Activated T-helper 17 cell treated with anti-CD3 and anti-CD28 coated beads, Interleukin-2, amount 50 U/mL, for 72 hours (primary cell): ENCODE data around the gene NXT1. TPM values are rescaled to one million over a fixed set of nuclear protein-coding genes. Genes with fewer than 3 reads are reported as not detected.
A peak's percentile ranks its signal among the peaks of the same experiment; 100 is the strongest.
"Not testable (repeated sequence)": the region's sequence is repeated elsewhere in the genome, so short reads cannot be mapped to it uniquely, and the experiment has no call there.

Source experiments
- ATAC-seq: fragments of 150-1000 bp; cut with Tn5 transposase; replicated peaks from 2 replicates; pipeline ENCODE4 v1.10.0; 2021; ENCODE audit warnings: mild to moderate bottlenecking, moderate library complexity
- H3K27ac Mint-ChIP-seq: one replicate; pipeline ENCODE4 v1.8.0; 2022; ENCODE audit warnings: mixed read lengths
- H3K27me3 Mint-ChIP-seq: one replicate; pipeline ENCODE4 v1.8.0; 2022; ENCODE audit warnings: mixed read lengths
- H3K36me3 Mint-ChIP-seq: one replicate; pipeline ENCODE4 v1.8.0; 2022; ENCODE audit warnings: low read depth, mild to moderate bottlenecking, mixed read lengths
- H3K4me1 Mint-ChIP-seq: one replicate; pipeline ENCODE4 v1.8.0; 2022; ENCODE audit warnings: mixed read lengths
- H3K4me3 Mint-ChIP-seq: one replicate; pipeline ENCODE4 v1.8.0; 2022; ENCODE audit warnings: mild to moderate bottlenecking, mixed read lengths
- H3K9me3 Mint-ChIP-seq: one replicate; pipeline ENCODE4 v1.8.0; 2022; ENCODE audit warnings: mixed read lengths
- total RNA-seq, 2 donors: library from RNA; stranded (reverse); gene quantifications; one replicate each; pipeline ENCODE4 v1.2.3, GENCODE V29; 2022

The NXT1 gene
- total RNA-seq, 2 donors from 2014 or later: 25.0 to 43.7 TPM

- Mint-ChIP-seq H3K4me3 (no peak overlapping the region), H3K9me3 (no peaks in the 10 kb centered on the region), H3K27me3 (peaks cover 3% of the 10 kb centered on the region), H3K36me3 (no peaks in the 10 kb centered on the region), H3K27ac (no peak overlapping the region), H3K4me1 (peaks cover 3% of the 10 kb centered on the region)
- no peak for ATAC-seq
Measured at GRCh38 chr20:23340524-23340923, 10.1 kb upstream of the NXT1 start.

DNA sequence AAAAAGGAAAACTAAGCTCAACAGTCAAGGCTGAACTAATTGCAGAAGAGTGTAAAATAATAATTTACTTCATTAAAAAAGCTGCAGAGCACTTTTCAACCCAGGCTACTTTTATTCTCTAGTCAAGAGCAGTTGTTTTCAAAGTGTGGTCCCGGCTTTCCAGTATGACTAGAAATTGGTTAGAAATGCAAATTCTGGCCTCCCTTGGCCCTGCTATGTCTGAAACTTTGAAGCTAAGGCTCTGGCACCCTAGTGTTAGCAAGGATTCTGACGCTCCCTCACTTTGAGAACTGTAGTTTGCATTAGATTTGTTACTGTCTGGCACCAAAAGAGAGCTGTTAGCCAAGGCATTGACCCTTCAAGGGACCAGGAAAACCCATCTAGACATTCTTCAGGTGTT, 9.5 kb upstream of the NXT1 start:
- H3K4me1 Mint-ChIP-seq: peaks cover 3% of the 10 kb centered on the region
- peaks cover 3% of the 10 kb centered on the region for H3K27me3 Mint-ChIP-seq
- ATAC-seq: no peak
- no peak overlapping the region for H3K4me3 Mint-ChIP-seq
- H3K9me3 Mint-ChIP-seq: no peaks in the 10 kb centered on the region
- H3K27ac Mint-ChIP-seq: no peak overlapping the region
- H3K36me3 Mint-ChIP-seq: no peaks in the 10 kb centered on the region

GRCh38 chr20:23343590-23343989, 7.0 kb upstream of the NXT1 start:
- no peaks in the 10 kb centered on the region for H3K9me3 Mint-ChIP-seq
- no peaks in the 10 kb centered on the region for H3K36me3 Mint-ChIP-seq
- no peak for ATAC-seq
- no peaks in the 10 kb centered on the region for H3K4me1 Mint-ChIP-seq
- peaks cover 3% of the 10 kb centered on the region for H3K27me3 Mint-ChIP-seq
- H3K4me3 Mint-ChIP-seq: no peak overlapping the region
- no peak overlapping the region for H3K27ac Mint-ChIP-seq

DNA sequence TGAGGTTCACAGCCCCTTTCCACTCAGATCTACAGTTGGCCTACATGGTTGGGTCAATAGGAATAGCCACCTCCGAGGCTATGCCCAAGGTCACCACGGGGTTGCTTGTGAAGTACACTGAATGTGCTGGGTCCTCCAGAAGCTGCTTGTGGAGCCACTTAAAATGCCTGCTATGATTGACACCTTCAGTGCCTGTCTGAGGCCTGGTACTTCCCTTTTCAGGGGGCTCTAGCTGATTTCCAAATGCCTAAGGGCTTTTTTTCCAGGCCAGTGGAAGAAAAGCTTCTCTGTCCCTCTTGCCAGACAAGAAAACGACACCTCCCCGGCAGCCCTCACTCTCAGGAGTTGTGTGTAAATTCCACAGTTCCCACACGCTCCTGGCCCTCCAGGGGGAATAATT, 6.3 kb upstream of the NXT1 start:
- H3K36me3 Mint-ChIP-seq: no peaks in the 10 kb centered on the region
- H3K4me1 Mint-ChIP-seq: peaks cover 2% of the 10 kb centered on the region
- H3K27ac Mint-ChIP-seq: no peak overlapping the region
- ATAC-seq: no peak
- peaks cover under 1% of the 10 kb centered on the region for H3K27me3 Mint-ChIP-seq
- H3K9me3 Mint-ChIP-seq: no peaks in the 10 kb centered on the region
- no peak overlapping the region for H3K4me3 Mint-ChIP-seq

- H3K4me1 Mint-ChIP-seq: peaks cover 5% of the 10 kb centered on the region
- no peaks in the 10 kb centered on the region for H3K9me3 Mint-ChIP-seq
- no peak for ATAC-seq
- H3K27me3 Mint-ChIP-seq: no peaks in the 10 kb centered on the region
- H3K27ac Mint-ChIP-seq: no peak overlapping the region
- peaks cover 7% of the 10 kb centered on the region for H3K36me3 Mint-ChIP-seq
- H3K4me3 Mint-ChIP-seq: no peak overlapping the region
Measured at GRCh38 chr20:23346002-23346401, 4.6 kb upstream of the NXT1 start.

- Mint-ChIP-seq H3K9me3 (no peaks in the 10 kb centered on the region), H3K4me1 (peaks cover 13% of the 10 kb centered on the region), H3K4me3 (no peak overlapping the region), H3K27ac (no peak overlapping the region), H3K27me3 (no peaks in the 10 kb centered on the region), H3K36me3 (peaks cover 14% of the 10 kb centered on the region)
- ATAC-seq: no peak
Measured at GRCh38 chr20:23347791-23348190, 2.8 kb upstream of the NXT1 start.

DNA sequence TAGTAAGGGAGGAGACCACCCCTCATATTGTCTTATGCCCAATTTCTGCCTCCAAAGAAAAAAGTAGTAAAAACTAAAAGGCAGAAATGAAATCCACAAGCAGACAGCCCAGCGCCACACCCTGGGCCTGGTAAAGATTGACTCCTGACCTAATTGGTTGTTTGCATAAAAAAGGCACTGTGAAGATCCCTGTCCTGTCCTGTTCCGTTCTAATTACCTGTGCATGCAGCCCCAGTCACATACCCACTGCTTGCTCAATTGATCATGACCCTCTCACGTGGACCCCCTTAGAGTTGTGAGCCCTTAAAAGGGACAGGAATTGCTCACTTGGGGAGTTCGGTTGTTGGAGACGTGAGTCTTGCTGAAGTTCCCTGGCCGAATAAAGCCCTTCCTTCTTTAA, 2.1 kb upstream of the NXT1 start:
- H3K9me3 Mint-ChIP-seq, ATAC-seq, H3K27me3 Mint-ChIP-seq: not testable (repeated sequence)
- Mint-ChIP-seq H3K4me1 (peaks cover 15% of the 10 kb centered on the region), H3K36me3 (peaks cover 19% of the 10 kb centered on the region), H3K27ac (peak overlapping the region; percentile 100), H3K4me3 (peak overlapping the region; percentile 88)

GRCh38 chr20:23349338-23350195, 1.0 kb upstream of the NXT1 start:
- no peaks in the 10 kb centered on the region for H3K9me3 Mint-ChIP-seq
- H3K4me3 Mint-ChIP-seq: peak overlapping the region; percentile 88
- no peaks in the 10 kb centered on the region for H3K27me3 Mint-ChIP-seq
- H3K4me1 Mint-ChIP-seq: peaks cover 15% of the 10 kb centered on the region
- peaks cover 30% of the 10 kb centered on the region for H3K36me3 Mint-ChIP-seq
- peak overlapping the region; percentile 100 for H3K27ac Mint-ChIP-seq
- peak; percentile 0 for ATAC-seq

DNA sequence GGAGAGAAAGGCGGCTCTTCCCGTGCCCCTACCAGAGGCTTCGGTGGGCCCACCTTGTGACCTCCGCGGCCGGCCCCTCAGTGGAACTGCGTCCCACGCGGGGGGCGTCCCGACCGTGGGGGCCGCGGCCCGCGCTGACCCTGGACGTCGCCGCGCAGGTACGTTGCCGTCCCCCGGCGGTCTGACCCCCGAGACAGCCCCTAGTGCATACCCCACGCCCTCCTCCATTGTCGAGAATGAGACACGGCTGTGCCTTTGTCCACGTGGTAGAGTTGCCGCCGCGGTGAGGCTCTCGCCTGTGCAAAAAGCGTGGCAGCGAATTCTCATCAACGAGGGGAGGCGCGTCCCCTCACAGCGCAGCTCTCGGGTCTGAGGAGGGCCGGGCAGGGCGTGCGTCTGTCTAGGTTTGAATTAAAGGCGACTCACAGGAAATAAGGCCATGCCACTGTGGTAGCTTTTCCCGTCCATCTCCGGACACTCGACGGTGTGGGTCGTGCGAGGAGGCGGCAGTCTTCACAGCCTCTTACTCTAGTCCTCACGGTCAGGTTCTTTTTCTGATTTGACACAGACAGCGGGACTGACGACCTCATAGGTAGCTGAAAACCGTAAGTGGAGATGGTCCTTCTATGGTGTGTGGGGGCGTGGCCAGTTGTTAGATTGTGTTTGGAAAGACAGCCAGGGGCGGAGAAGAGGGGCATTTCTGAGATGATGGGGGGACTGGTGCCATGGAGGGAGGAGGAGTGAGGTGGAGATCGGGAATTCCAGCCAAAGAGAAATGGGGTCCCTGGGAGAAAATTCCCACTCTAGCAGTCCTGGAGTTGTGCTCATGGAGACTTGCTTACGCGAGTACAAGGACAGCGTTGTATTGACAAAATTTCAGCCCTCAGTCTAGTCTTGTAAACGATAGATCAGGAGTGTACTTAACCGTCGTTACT, 580 bp downstream of the NXT1 start:
- ATAC-seq: peak; percentile 55
- H3K4me3 Mint-ChIP-seq: peak overlapping the region; percentile 88
- peak overlapping the region; percentile 76 for H3K27ac Mint-ChIP-seq
- H3K36me3 Mint-ChIP-seq: peaks cover 45% of the 10 kb centered on the region
- H3K9me3 Mint-ChIP-seq: no peaks in the 10 kb centered on the region
- peaks cover 15% of the 10 kb centered on the region for H3K4me1 Mint-ChIP-seq
- H3K27me3 Mint-ChIP-seq: no peaks in the 10 kb centered on the region

DNA sequence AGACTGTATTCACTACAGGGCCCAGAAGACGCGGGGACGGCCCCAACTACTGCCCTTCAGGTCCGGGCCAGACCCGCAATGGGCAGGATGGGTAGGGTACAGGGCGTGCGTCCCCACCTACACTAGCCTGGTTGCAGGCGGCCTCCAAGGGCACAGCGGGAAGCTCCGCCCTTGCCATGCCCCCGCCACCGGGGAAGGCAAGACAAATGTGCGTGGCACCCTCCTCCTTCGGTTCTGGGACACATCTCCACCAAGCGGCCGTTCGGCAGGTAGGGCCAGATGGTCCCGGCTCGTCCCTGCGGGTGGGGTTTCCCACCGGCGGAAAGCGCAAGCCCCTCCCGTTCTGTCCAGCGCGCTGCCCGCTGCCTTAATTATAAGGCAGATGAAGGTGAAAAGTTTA, 5.6 kb downstream of the NXT1 start:
- Mint-ChIP-seq H3K4me3 (no peak overlapping the region), H3K36me3 (peaks cover 43% of the 10 kb centered on the region), H3K27ac (no peak overlapping the region), H3K9me3 (no peaks in the 10 kb centered on the region), H3K4me1 (peaks cover 9% of the 10 kb centered on the region), H3K27me3 (no peaks in the 10 kb centered on the region)
- no peak for ATAC-seq

GRCh38 chr20:23357767-23358562, 7.4 kb downstream of the NXT1 start:
- H3K27ac Mint-ChIP-seq: peak overlapping the region; percentile 94
- H3K36me3 Mint-ChIP-seq: peaks cover 41% of the 10 kb centered on the region
- H3K27me3 Mint-ChIP-seq: no peaks in the 10 kb centered on the region
- H3K4me3 Mint-ChIP-seq: peak overlapping the region; percentile 88
- H3K9me3 Mint-ChIP-seq: no peaks in the 10 kb centered on the region
- peak; percentile 83 for ATAC-seq
- peaks cover 3% of the 10 kb centered on the region for H3K4me1 Mint-ChIP-seq

DNA sequence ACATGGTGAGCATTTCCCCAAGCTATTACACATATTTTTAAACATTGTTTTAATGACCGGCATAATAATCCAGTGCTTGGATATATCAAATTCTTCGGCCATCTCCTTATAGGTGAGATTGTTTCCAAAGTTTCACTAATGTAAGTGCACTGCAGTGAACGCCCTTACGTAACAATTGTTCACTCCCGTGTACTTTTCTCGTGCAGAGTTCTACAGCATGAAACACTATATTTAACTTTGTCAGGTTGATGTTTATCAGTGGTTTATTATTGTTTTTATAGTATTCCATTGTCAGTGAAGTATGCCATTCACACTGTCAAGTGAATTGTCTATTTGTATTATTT, 7.9 kb downstream of the NXT1 start:
- H3K36me3 Mint-ChIP-seq: peaks cover 37% of the 10 kb centered on the region
- ATAC-seq: no peak
- H3K4me1 Mint-ChIP-seq: peaks cover 7% of the 10 kb centered on the region
- H3K4me3 Mint-ChIP-seq: peak overlapping the region; percentile 88
- no peaks in the 10 kb centered on the region for H3K27me3 Mint-ChIP-seq
- peak overlapping the region; percentile 94 for H3K27ac Mint-ChIP-seq
- no peaks in the 10 kb centered on the region for H3K9me3 Mint-ChIP-seq

DNA sequence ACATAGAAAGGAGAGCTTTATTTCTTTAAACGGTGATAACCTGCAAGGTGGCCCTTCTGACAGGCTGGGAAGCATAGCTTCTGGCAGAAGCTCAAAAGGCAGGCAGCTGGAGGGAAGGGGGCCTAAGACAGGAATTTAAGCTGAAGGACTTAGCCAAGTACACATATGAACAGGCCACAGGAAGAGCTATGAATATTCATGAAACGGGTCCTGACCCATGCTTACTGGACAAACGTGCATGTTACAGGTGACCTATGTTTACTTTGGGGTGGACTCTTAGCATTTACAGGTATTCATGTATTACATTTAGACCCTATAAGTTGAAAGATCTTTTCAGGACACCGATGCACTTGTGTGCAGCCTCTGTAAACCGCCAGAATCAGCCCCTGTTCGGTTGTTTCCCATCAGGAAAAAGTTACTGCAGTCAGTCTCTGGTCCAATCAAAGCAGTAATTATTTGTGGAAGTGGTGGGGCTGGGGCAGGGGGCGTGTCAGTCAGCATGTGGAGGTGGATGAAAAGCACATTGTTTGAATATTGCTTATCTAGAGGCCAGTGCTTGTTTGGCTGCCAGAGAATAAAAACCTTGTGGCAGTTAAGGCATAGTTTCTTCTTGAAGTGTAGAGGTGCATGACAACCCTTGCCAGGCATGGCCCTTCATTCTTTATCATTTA, 8.5 kb downstream of the NXT1 start:
- no peak for ATAC-seq
- no peaks in the 10 kb centered on the region for H3K27me3 Mint-ChIP-seq
- peaks cover 33% of the 10 kb centered on the region for H3K36me3 Mint-ChIP-seq
- H3K4me3 Mint-ChIP-seq: peak overlapping the region; percentile 88
- no peaks in the 10 kb centered on the region for H3K9me3 Mint-ChIP-seq
- no peak overlapping the region for H3K27ac Mint-ChIP-seq
- peaks cover 7% of the 10 kb centered on the region for H3K4me1 Mint-ChIP-seq

- Mint-ChIP-seq H3K9me3 (no peaks in the 10 kb centered on the region), H3K27me3 (no peaks in the 10 kb centered on the region), H3K36me3 (peaks cover 32% of the 10 kb centered on the region), H3K4me3 (peak overlapping the region; percentile 88), H3K27ac (peak overlapping the region; percentile 81), H3K4me1 (peaks cover 18% of the 10 kb centered on the region)
- ATAC-seq: no peak
Measured at GRCh38 chr20:23360531-23360930, 9.9 kb downstream of the NXT1 start.
